MM.1S (cell line): ENCODE data around the gene GARIN5A.

Experiments
- CTCF ChIP-seq: fragments of 300-600 bp; sonication (generic); IDR thresholded peaks from 2 replicates; pipeline ENCODE4 v1.5.1; 2016; ENCODE audit warnings: antibody characterized with exemption, low read length, mixed read lengths
- EZH2 ChIP-seq: fragments of 300-600 bp; sonication (generic); optimal IDR thresholded peaks from 2 replicates; pipeline ENCODE3; 2017; ENCODE audit warnings: low read depth, mild to moderate bottlenecking, antibody characterized with exemption, low read length, mixed read lengths
- EZH2phosphoT487 ChIP-seq: fragments of 300-600 bp; sonication (generic); IDR thresholded peaks from 2 replicates; pipeline ENCODE4 v1.6.1; 2018; ENCODE audit warnings: antibody characterized with exemption, low read length

GRCh38 chr19:50475736-50476223 lies 868 bp downstream of the GARIN5A start:
- no peak for TF ChIP-seq CTCF
- TF ChIP-seq EZH2, result no peak
- no peak for TF ChIP-seq EZH2phosphoT487
